PC-9 (cell line): Measurements from ENCODE around the gene SLC25A21.

Experiments used
- CTCF ChIP-seq: fragments of 200-600 bp; sonication (generic); conservative IDR thresholded peaks from 2 replicates; pipeline ENCODE4 v1.6.1; 2017; ENCODE audit warnings: mixed run types, antibody characterized with exemption, mild to moderate bottlenecking, moderate library complexity
- EZH2 ChIP-seq: fragments of 200-600 bp; sonication (generic); IDR thresholded peaks from 2 replicates; pipeline ENCODE4 v1.8.0; 2017; ENCODE audit warnings: antibody characterized with exemption, low read depth

GRCh38 chr14:36829547-36829946 lies 342.9 kb downstream of the SLC25A21 start:
- TF ChIP-seq CTCF, result no peak
- no peak for TF ChIP-seq EZH2
